Keratinocyte (primary cell): ENCODE data around the gene ZNF674. TPM values are rescaled to one million over a fixed set of nuclear protein-coding genes. Genes with fewer than 3 reads are reported as not detected.

Experiments used
- DNase-seq: peaks from one replicate; pipeline ENCODE4 v3.0.0-alpha.2; 2011; ENCODE audit warnings: low read depth, missing footprints, low spot score
- FAIRE-seq: peaks from 2 replicates; lab custom pipeline; 2011; peaks lifted over from hg19 to GRCh38; lab: Jason Lieb, UNC
- H2AFZ ChIP-seq: 2 replicates; pipeline ENCODE4 v1.6.0; 2012; ENCODE audit warnings: low read length, control low read depth, inconsistent platforms; ENCODE audit not compliant: control insufficient read depth
- H3K27ac ChIP-seq: 2 replicates; pipeline ENCODE4 v1.5.1; 2011; ENCODE audit warnings: low read length; ENCODE audit not compliant: control insufficient read depth, insufficient read depth
- H3K27me3 ChIP-seq: 3 replicates; pipeline ENCODE4 v1.6.0; 2011; ENCODE audit warnings: low read length; ENCODE audit not compliant: control insufficient read depth, insufficient read depth; ENCODE audit errors: extremely low read depth
- H3K36me3 ChIP-seq, 2 experiments: 2 replicates in 1 of 2; 3 replicates in 1 of 2; pipeline ENCODE4 v1.5.1; 2011; ENCODE audit warnings: low read length in 2 of 2, mild to moderate bottlenecking in 1 of 2; ENCODE audit not compliant: control insufficient read depth in 2 of 2, insufficient read depth in 2 of 2; ENCODE audit errors: extremely low read depth in 1 of 2
- H3K4me1 ChIP-seq: 3 replicates; pipeline ENCODE4 v1.5.1; 2011; ENCODE audit warnings: low read length; ENCODE audit not compliant: control insufficient read depth, insufficient read depth; ENCODE audit errors: extremely low read depth
- H3K4me2 ChIP-seq: 3 replicates; pipeline ENCODE4 v1.6.0; 2011; ENCODE audit warnings: low read depth, low read length; ENCODE audit not compliant: control insufficient read depth, insufficient read depth; ENCODE audit errors: extremely low read depth
- H3K4me3 ChIP-seq, 3 experiments: fragments of 200-600 bp in 1 of 3; sonication (generic) in 1 of 3; 2 replicates in 2 of 3; 3 replicates in 1 of 3; pipeline ENCODE4 v1.5.1; 2011 to 2016; ENCODE audit warnings: low read length in 3 of 3, mild to moderate bottlenecking in 3 of 3, control low read depth in 2 of 3, inconsistent platforms in 1 of 3, low read depth in 1 of 3, mixed read lengths in 1 of 3, mixed run types in 1 of 3, moderate library complexity in 1 of 3; ENCODE audit not compliant: control insufficient read depth in 2 of 3, insufficient read depth in 2 of 3; ENCODE audit errors: extremely low read depth in 1 of 3
- H3K79me2 ChIP-seq: 2 replicates; pipeline ENCODE4 v1.6.0; 2012; ENCODE audit warnings: low read length; ENCODE audit not compliant: control insufficient read depth, insufficient read depth
- H3K9ac ChIP-seq: 3 replicates; pipeline ENCODE4 v1.6.0; 2011; ENCODE audit warnings: low read length; ENCODE audit not compliant: control insufficient read depth, insufficient read depth; ENCODE audit errors: extremely low read depth
- H3K9me1 ChIP-seq: 3 replicates; pipeline ENCODE4 v1.6.0; 2011; ENCODE audit warnings: low read length; ENCODE audit not compliant: control insufficient read depth, insufficient read depth; ENCODE audit errors: extremely low read depth
- H3K9me3 ChIP-seq: 2 replicates; pipeline ENCODE4 v1.5.1; 2012; ENCODE audit warnings: low read depth, low read length; ENCODE audit not compliant: control insufficient read depth
- H4K20me1 ChIP-seq: 3 replicates; pipeline ENCODE4 v1.6.0; 2011; ENCODE audit warnings: low read length; ENCODE audit not compliant: control insufficient read depth, insufficient read depth; ENCODE audit errors: extremely low read depth
- EZH2 ChIP-seq: IDR thresholded peaks from one replicate; pipeline ENCODE4 v1.6.1; 2012; ENCODE audit warnings: inconsistent platforms, mild to moderate bottlenecking, low read length, moderate library complexity
- dilution Hi-C: fragments of 300-500 bp; cut with MboI; formaldehyde crosslinking; loops from one replicate; pipeline ENCODE4 v1.7.0; 2020; ENCODE audit warnings: low sequenced_read_pairs; ENCODE audit not compliant: extremely low pct_ligation_motif_present
- polyA plus RNA-seq, 5 experiments: library from polyadenylated mRNA; depleted of rRNA in 3 of 5; stranded (reverse) in 3 of 5; stranded (forward) in 1 of 5; unstranded in 1 of 5; fragments of >200 nt; gene quantifications; 1 replicate in 1 of 5; 2 replicates in 3 of 5; 3 replicates in 1 of 5; pipeline versions ENCODE4 v1.2.1 to v1.2.3, GENCODE V29; 2011 to 2012; ENCODE audit warnings: missing spikeins in 2 of 5, low read depth in 1 of 5, low replicate concordance in 1 of 5
- TF ChIP-seq, protein P1 (sequence below), 3 experiments: IDR thresholded peaks in 1 of 3; conservative IDR thresholded peaks in 1 of 3; optimal IDR thresholded peaks in 1 of 3; 2 replicates in 2 of 3; 3 replicates in 1 of 3; pipeline versions ENCODE3 to v1.5.1; 2011; ENCODE audit warnings: low read length in 3 of 3, mild to moderate bottlenecking in 3 of 3, moderate library complexity in 2 of 3, control low read depth in 1 of 3, inconsistent platforms in 1 of 3; ENCODE audit not compliant: insufficient read depth in 2 of 3; ENCODE audit errors: extremely low read depth in 1 of 3

ZNF674 gene
- polyA plus RNA-seq, 1 donor (not counting 4 experiments of a cell fraction or from before 2014, with no cell fraction given): 2.1 TPM

DNA sequence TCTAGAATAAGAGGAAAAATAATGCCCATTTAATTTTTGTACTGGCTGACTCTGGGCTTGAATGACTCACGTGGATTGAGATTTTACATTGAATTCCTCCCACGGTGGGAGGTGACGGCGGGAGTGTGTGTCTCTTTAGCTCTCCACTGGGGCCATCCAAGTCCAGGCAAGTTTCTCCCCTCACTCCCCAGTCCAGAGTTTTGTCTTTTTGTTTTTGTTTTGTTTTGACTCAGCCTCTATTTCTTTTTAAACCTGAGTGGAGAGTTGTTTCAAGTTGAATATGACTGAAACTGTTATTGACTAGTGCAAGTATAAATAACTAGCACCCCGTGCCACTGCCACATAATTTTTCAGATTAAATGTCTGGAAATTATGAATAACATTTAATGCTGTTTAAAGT, 41.9 kb upstream of the ZNF674 start:
- no peaks in the 10 kb centered on the region for H3K27me3 ChIP-seq
- peaks cover 32% of the 10 kb centered on the region for H3K4me1 ChIP-seq
- H3K27ac ChIP-seq: peak overlapping the region; percentile 6
- H3K9me3 ChIP-seq: no peaks in the 10 kb centered on the region
- H3K36me3 ChIP-seq: no peaks in the 10 kb centered on the region
- no peak overlapping the region for H3K4me3 ChIP-seq
- dilution Hi-C loops: no loop called here
- DNase-seq (no peak), FAIRE-seq (no peak)
- no peak overlapping the region for H3K9ac ChIP-seq
- H4K20me1 ChIP-seq: no peaks in the 10 kb centered on the region
- TF ChIP-seq, protein P1, sequence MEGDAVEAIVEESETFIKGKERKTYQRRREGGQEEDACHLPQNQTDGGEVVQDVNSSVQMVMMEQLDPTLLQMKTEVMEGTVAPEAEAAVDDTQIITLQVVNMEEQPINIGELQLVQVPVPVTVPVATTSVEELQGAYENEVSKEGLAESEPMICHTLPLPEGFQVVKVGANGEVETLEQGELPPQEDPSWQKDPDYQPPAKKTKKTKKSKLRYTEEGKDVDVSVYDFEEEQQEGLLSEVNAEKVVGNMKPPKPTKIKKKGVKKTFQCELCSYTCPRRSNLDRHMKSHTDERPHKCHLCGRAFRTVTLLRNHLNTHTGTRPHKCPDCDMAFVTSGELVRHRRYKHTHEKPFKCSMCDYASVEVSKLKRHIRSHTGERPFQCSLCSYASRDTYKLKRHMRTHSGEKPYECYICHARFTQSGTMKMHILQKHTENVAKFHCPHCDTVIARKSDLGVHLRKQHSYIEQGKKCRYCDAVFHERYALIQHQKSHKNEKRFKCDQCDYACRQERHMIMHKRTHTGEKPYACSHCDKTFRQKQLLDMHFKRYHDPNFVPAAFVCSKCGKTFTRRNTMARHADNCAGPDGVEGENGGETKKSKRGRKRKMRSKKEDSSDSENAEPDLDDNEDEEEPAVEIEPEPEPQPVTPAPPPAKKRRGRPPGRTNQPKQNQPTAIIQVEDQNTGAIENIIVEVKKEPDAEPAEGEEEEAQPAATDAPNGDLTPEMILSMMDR (optimal IDR thresholded peaks at IDR 0.05 in 1 of 3, IDR thresholded peaks at IDR 0.05 in 1 of 3, conservative IDR thresholded peaks at IDR 0.05 in 1 of 3; ENCODE audit: extremely low read depth in 1 of 3, insufficient read depth in 2 of 3, low read length in 3 of 3): no peak
- TF ChIP-seq EZH2: no peak
- no peaks in the 10 kb centered on the region for H3K79me2 ChIP-seq
- H3K9me1 ChIP-seq: no peaks in the 10 kb centered on the region
- peak overlapping the region; percentile 54 for H3K4me2 ChIP-seq
- H2AFZ ChIP-seq: no peak overlapping the region

DNA sequence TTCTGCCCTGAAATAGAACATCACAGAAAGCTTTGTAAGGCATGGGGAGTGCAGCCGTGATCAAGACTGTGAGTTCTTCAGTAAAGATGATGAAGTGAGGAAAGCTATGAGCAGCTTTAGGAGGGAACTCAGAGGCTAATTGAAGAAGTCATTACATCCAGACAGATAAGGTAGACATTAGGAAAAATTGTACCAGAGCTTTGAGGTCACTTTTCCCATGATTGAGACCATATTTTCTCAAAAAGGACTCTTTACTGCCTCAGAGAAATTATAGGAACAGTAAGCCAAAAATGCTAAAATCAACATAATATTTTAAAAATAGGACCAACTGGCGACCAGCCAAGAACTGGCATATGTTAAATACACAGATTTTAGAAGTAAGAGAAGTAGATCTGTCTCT, 39.5 kb upstream of the ZNF674 start:
- Histone ChIP-seq H3K36me3 (no peaks in the 10 kb centered on the region), H3K27me3 (no peaks in the 10 kb centered on the region), H3K4me3 (no peak overlapping the region), H3K27ac (no peak overlapping the region), H3K9me3 (no peaks in the 10 kb centered on the region), H3K9ac (no peak overlapping the region), H3K4me1 (peaks cover 34% of the 10 kb centered on the region), H3K9me1 (no peaks in the 10 kb centered on the region), H3K79me2 (no peaks in the 10 kb centered on the region), H4K20me1 (no peaks in the 10 kb centered on the region), H3K4me2 (no peak overlapping the region), H2AFZ (no peak overlapping the region)
- FAIRE-seq (no peak), DNase-seq (no peak)
- TF ChIP-seq, protein P1 (optimal IDR thresholded peaks at IDR 0.05 in 1 of 3, IDR thresholded peaks at IDR 0.05 in 1 of 3, conservative IDR thresholded peaks at IDR 0.05 in 1 of 3; ENCODE audit: extremely low read depth in 1 of 3, insufficient read depth in 2 of 3, low read length in 3 of 3): no peak
- TF ChIP-seq EZH2: no peak
- dilution Hi-C loops: no loop called here
